GM19240 (cell line): Measurements from ENCODE around the gene PRKAG1.

Experiments used
- DNase-seq: peaks from one replicate; pipeline ENCODE4 v3.0.0; 2011; ENCODE audit warnings: low spot score; ENCODE audit not compliant: insufficient read length

The PRKAG1 gene

DNA sequence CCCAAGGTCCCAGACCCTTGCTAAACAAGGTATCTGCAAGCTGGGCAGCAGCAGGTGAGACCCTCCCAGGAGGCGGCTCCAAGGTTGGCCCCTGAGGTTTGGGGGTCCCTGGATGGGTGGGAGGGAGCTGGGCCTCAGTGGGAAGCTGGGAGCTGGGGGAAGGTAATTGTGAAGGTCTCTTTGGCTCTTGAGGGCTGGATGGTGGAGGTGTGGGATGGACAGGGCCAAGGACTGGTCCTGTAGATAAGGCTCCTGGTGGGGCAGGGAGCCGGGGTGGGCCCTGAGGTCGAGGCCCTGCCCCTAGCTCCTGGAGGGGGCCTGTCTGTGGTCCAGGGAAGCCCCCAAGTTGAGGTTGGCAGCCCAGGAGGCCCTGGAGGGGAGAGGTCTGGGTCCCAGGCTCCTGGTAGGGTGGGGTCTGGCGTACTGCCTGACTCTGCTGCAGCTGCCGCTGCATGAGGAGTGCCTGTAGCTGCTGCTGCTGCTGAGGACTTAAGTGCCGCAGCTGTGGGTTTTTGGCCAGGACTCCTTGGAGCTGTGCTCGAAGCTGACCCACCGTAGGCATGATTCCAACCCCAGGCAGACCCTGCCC is 13.1 kb upstream of the PRKAG1 start:
- no peak for DNase-seq

DNA sequence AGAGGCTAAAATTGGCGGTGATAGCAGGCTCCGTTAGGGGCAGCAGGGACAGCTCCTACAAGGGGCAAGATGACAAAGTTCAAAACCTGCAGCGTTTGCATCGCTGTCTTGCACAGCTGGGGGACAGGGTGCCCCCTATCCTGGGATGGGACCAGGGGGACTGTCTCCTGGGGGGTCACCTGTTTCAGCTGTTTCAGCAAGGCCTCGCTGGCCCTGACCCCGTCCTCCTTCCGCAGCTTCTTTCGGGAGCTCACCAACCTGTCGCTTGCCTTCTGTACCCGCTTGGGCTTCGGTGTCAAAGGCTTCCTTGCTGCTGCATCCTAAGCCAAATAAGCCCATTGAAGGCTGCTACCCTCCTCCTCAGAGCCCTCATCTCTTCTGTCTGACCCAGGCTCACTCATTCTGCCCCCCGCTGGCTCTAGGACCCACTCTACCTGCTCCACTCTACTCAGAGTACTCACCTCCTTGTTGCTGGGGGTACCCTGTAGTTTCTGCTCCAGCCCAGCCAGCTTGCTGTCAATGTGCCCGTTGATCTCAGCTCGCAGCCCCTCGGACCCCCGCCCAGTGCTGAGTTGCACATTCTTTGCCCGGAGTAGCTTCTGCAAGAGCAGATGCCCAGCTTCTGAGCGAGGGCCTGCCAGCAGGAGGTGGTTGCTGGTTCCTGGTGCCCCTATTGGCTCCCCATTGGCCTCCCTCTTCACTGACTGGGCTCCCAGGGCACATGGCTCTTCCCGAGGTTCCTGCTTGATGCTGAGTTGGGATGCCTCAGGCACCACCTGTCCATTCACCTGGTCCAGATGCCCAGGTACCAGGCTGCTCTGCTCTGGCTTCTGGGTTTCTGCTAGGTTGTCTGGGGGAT is 12.4 kb upstream of the PRKAG1 start:
- no peak for DNase-seq

DNA sequence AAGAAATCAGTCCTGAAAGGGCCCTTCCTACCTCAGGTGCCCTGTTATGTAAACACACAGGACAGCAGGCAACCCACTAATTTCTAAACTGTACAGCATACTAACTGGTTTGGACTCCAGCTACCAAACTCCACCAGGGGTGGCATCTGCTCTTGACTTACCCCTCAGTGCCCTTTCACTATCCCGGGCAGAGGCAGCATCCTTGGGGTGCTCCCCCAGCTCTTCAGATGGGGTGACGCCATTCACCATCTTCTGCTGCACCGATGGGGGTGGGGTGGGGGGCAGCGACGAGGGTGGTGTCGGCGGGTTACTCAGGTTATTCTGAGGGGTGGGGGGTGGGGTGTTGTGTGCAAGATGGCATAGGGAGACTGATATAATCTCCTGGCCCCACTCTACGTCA is 11.5 kb upstream of the PRKAG1 start:
- DNase-seq: no peak

DNA sequence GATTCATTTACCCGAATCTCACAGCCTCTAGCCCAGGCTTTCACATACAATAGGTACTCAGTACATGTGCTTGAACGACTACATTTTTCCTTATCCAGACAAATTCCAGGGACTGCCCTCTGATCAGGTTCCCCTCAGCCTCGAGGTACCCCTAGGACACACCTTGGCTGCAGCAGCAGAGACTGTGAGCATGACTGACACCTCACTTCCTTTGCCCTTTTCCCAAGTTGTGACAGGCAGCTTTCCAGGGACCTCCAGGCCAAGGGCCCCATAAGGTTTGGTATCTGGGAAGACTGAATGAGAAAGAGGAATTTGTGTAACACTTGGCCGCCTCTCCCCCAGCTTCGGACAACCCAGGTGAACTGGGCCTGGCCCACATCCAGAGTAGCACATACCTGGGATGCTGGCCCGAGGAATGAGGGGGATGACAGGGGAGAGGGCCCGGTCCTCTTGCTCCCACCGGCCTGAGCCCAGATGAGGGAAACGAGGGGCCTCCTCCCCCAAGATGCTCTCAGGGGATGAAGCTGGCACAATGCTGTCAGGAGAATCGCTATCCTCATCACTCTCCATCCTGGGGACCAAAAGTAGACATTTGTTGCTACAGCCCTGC is 10.2 kb upstream of the PRKAG1 start:
- DNase-seq: no peak

DNA sequence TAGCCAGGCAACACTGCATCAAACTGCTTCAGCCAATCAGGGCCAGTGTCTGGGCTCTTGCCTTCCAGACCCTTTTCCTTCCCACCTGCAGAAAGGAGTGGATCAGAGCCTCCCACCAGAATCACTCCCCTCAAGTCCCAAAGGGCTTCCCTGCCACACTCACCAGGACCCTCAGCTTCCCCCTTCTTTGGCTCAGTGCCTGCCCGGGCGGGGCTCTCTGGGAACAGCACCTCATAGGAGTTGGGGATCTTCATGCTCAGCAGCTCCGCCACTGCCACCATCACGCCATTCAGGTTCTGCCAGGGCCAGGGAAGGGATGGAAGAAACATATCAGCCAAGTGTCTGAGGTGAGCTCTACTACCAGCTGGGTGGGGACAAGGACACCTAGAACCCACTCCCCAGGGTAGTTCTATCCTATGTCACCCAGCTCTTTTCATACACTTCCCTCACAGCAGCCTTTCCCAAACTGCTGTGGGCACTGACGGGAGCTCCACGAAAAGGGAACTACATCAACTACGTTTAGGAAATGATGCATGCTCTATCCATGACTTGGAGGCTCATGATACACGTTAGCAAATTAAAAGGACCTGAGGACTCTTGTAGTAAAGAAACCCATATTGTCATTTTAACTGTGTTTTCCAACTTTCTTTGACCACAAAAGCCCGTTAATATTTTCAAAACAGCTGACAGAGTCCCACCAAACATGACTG is 9.4 kb upstream of the PRKAG1 start:
- DNase-seq: no peak

DNA sequence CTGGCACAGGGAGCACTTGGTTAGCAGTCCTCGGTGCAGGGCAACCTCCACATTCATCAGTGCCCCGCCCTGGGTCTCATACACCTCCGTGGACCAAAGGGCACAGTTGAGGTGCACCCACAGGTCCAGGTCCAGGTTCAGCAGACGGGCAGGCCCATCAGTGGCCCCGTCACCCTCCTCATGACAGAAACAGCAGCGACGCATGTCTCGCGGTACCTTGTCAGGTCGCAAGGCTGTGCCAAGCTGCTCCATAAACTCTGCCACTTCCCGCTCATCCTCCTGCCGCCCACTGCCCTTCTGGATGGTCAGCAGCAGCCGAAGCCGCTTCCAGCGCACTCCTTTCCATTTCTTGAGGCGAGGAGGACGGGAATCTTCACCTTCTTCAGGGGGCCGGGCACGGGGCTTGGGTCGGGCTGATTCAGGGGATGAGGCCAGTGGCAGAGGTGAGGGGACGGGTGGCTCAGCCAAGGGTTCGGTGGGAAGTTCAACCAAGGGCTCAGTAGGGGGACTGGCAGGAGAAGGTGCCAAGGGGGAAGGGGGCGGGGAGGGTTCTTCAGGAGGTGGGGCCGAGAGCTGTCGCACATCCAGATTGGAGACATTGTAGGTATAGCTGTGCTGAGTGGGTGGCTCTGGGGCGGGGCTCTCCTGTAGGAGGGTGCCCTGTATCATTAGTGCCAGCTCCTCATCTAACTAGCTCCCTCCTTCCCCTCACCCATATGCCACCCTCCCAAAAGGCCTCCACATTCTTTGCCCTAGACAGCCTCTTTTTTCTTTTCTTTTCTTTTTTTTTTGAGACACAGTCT is 8.3 kb upstream of the PRKAG1 start:
- no peak for DNase-seq

DNA sequence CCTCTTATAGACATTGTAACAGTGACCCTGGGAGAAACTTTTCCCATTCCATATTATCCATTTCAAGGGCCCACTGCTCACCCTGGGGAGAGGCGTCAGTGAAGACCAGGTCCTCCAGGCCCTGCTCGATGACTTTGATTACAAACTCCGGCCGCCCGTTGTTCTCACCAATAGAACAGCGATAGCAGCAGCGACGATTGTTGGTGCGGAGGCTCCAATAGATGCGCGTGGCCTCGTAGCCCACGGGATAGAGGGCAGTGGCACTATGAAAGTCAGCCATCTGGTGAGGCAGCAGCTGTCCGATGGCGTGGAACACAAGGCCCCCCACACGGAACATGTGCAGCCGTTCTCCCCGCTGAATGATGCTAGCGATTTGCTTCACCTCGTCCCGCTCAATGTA is 7.5 kb upstream of the PRKAG1 start:
- no peak for DNase-seq

DNA sequence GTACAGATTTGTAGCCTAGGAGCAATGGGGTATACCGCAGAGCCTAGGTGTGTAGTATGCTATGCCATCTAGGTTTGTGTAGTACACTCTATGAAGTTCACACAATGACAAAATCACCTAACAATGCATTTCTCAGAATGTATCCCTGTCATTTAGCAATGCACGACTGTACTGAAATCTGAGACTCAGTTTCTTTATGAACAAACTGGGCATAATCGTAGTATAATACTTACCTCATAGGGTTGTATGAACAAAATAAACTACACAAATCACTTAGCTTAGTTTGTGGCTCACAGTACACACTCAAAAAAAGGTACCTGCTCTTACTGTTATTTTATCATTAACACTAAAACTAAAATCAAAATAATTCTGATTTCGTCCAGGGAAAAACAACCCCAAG is 6.9 kb upstream of the PRKAG1 start:
- DNase-seq: no peak

DNA sequence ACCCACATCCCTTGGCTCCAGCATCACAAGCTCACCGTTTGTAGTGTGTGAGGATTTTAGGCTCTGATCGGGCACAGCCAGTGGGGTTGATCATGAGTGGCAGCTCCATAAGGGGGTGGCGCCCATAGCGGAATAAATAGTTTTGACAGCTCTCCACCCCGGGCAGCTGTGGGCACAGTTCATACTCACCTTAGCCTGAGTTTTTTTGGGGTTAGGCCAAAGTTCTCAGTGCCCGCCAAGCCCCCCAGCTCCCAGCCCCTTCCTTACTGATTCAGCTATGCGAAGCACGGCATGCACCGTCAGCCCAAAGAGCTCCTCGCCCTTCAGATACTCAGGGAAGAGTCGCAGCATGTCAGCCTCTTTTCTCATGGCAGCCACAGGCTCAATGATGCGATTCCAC is 6.0 kb upstream of the PRKAG1 start:
- no peak for DNase-seq

DNA sequence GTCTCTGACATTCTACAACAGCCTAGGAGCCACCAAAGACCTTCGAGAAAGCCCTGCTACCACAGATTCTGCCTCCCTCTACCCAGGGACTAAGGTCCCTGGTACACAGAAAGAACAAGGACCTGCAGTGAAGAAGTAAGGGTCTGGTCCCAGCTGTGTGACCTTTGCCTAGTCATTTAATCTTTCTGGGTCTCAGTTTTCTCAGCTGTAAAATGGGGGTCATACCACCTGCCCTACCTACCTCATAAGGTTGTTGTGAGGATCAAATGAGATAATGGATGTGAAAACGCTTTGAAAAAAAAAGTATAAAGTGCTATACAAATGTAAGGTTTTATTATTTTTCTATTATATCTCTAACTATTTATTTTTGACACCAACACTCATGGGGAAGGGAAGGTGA is 5.2 kb upstream of the PRKAG1 start:
- DNase-seq: no peak

DNA sequence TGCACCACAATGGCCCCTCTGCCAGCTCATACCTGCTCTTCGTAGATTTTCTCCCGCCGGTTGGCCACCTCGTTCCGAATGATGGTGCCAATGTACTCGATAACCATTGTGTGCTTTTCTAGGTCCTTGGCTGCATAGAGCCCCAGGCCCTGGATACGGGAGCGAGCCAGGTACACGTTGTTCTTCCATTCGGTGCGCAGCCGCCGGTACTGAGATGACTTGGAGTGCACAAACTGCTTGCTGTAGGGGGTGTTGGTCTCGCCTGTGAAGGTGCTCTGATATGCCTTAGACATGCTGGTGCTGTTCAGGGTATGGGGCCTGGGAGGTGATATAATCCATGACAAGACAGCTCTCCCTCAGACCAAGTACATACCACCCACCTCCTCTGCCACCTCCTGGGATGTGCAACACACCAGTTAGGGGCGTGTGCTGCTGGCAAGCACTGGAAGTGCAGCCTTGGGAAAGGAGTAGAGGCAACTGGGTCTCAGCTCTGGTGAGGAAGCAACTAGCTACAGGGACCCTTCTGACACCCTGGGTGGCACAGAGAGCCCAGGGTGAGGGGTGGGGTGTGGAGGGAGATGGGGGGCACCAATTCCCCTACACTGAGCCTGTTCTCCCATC is 4.1 kb upstream of the PRKAG1 start:
- DNase-seq: no peak

DNA sequence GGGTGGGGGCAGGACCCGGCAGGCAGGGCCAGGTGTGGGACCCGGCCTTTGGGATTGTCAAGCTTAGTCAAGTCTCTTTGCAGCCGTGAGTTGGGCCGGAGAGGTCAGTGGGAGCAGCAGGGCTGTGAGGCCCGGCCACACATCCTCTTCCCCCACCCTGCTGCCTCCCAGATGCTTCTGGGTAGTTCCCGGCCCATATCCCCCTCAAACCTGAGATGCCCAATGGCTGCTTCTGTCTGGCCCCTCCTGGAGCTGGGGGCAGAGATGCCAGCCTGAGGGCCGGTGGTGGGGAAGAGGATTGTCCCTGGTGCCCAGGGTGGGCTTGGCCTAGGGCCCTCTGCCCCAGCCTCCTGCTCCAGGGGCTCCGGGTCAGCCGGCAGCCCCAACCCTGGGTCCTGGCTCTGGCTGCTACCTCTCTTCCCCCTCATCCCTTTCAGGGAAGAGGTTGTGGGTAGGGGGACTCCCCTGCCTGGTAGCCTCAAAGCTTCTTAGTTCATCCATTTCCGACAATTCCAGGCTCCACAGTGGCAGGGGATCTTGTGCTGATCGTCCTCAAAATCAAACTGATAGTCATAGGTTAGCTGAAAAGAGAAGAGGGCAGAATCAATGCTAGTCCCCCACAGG is 2.8 kb upstream of the PRKAG1 start:
- DNase-seq: no peak

DNA sequence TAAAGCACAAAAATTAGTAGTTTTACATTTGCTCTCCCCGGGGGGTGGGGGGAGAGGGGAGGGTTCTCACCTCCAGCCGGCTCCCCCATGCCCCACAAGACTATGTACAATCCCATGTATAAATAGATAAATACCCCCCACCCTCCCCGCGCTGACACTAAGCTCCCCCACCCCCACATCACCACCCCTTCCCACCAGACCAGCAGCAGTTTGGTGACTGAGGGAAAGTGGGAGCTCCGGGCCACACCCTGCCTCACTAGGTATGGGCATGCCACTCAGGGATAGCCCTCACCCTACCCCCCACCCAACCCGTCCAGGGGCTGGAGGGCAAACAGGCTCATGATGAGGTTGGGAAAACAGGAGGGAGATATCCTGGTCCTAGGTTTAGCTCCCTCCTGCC is 1.9 kb upstream of the PRKAG1 start:
- no peak for DNase-seq

DNA sequence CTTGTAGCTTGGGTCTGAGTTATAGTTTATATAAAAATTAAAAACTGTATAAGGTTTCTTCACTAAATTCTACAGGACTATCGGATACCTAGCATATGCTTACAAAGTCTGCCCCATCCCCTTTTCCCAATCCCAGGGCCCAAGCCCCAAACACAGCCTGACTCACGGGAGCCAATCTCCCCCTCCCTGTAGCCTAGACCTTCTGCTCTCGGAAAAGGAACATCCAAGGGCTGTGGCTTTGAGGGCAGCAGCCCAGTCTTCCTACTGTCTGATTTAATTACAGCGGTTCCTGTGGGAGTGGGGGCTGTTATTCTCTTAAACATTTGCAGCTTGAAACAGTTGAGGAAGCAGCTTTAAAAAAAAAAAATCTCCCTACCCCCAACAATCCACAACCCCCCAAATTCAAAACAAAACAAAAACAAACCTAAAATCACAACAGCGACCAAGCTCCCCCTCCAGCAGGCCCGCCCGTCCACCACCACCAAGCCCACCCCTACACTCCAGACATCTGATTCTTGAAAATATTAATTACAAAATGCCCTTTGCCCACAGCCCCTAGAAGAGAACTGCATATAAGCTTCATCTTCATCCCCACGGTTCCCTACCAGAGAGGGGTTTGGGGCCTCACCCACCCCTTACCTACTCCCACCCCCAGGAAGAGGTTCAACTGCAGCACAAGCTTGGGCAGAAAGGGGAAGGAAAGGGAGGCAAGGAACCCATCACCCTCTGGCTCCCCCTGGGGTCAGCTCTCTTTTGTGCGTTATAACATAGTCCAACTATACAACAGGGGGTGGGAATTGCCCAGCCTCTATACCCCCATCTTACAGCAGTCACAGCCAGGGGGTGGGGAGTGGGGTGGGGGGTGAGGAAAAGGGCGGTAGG is 1.1 kb upstream of the PRKAG1 start:
- DNase-seq: no peak

DNA sequence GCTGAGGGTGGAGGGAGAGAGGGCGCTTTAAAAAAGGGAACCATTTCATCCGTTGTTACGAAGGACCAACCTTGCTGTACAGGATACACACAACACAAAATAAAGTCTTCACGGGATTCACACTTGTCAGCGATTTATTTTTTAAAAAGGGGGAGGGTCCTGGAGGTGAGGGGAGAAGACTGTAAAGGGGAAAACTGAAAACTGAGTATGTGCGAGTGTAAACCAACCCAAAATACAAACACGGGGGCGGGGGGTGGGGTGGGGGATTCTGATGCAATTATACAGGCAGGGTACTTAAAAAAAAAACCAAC is 499 bp upstream of the PRKAG1 start:
- no peak for DNase-seq

DNA sequence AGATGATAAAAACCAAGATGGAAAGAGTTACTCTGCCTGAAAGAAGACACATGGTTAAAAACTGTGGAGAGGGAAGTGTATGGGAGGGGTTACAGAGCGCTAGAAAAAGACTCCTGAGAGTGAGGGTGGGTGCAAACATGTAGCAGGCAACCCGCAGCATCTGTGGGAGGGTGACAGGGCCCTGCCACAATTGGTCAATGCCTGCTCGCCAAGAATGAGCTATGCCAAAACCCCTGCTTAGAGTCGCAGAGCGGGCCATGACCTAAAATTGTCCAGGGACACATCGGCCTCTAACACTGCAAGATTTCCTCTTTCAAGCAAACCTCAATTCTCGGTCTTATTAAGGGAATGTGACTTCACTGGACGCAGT is 700 bp downstream of the PRKAG1 start:
- DNase-seq: no peak

DNA sequence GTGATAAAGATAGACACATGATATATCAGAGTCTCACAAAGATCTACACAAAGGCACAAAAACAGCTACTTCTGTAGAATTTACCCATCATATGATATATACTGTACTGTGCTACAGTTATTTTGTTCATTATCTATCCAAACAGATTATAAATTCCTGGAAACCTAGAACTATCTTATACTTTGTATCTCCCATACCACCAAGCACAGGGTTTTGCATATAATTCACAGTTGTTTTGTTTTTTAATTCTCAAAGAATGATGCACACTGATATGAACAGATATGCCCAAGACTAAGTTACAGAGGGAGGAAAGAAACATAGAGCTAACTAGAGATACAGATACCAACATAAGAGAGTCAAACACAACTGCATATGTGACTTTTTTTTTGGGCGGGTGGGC is 3.4 kb downstream of the PRKAG1 start:
- DNase-seq: no peak

DNA sequence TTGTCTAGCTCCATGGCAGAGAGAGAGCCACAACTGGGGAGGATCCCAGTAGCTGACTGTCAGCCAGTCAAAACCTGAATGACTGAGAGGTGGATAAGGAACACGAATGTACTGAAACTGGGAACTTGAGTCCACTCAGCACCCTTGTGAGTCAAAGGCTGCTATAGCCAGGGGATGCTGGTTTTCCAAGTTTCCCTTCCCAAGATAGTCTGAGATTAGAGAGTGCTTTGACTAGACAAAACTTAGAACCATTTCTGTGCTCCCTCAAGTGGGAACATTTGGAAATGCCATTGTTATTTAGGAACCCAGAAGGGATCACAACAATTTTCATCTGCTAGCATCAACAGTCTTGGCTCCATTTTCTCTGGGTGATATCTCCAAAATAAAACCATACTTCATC is 4.0 kb downstream of the PRKAG1 start:
- no peak for DNase-seq

DNA sequence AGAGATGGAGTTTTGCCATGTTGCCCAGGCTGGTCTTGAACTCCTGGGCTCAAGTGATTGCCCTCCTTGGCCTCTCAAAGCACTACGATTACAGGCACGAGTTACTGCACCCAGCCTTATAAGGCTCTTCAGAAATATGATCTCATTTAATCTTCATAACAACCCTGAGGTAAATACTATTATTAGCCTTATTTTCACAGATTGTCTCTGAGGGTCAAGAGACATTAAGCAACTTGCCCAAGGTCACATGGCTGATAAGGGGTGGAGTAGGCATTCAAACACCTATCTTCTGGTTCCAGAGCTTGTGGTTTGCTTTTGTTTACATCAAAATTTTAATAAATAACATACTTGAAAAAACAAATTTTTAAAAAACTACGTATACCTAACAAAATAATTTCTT is 5.1 kb downstream of the PRKAG1 start:
- no peak for DNase-seq

DNA sequence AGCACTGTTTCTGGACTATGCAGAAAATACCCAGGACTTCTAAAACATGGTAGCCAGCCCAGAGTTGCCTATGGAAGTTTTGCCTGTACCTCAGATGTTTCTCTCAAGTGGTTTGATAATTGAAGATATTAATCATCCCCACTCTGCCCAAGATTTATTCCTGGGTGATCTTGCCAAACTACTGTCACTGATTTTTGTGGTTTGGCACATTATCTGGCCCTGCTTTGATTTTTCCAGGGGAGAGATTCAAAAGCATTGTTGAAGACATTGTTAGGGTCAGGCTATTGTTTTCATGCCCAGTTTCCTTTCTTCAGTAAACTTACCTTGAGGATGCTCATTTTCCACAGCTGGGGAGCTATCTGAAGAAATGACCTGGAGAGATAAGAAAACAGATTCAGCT is 5.8 kb downstream of the PRKAG1 start:
- DNase-seq: no peak
